SK-N-SH treated with all-trans-retinoic acid at 6 μM for 48 hours (cell line): ENCODE results near the gene ZFHX3.

Experiments used
- ATAC-seq: fragments of 200-7000 bp; cut with Tn5 transposase; 3 replicates; pipeline ENCODE4 v1.9.1; 2020; ENCODE audit warnings: mild to moderate bottlenecking, moderate library complexity
- ARNTL ChIP-seq: fragments of 450-650 bp; formaldehyde crosslinking; IDR thresholded peaks from 2 replicates; pipeline ENCODE4 v1.5.0; 2020; ENCODE audit warnings: low read depth, mild to moderate bottlenecking, moderate library complexity, borderline replicate concordance
- CSDC2 ChIP-seq: fragments of 250-450 bp; sonication (Bioruptor Pico); IDR thresholded peaks from 2 replicates; pipeline ENCODE4 v1.5.0; 2020; ENCODE audit warnings: mild to moderate bottlenecking, moderate library complexity
- ESRRG ChIP-seq: fragments of 250-450 bp; sonication (Bioruptor Pico); IDR thresholded peaks from 2 replicates; pipeline ENCODE4 v1.6.1; 2021; ENCODE audit warnings: mild to moderate bottlenecking
- ISL1 ChIP-seq: fragments of 250-450 bp; sonication (Bioruptor Pico); IDR thresholded peaks from 2 replicates; pipeline ENCODE4 v2.1.2; 2022; ENCODE audit warnings: mild to moderate bottlenecking, moderate library complexity
- OSR1 ChIP-seq: fragments of 250-450 bp; sonication (Bioruptor Pico); IDR thresholded peaks from 2 replicates; pipeline ENCODE4 v1.8.0; 2022; ENCODE audit warnings: moderate library complexity, mild to moderate bottlenecking, inconsistent platforms
- PATZ1 ChIP-seq: fragments of 250-450 bp; sonication (Bioruptor Pico); IDR thresholded peaks from 2 replicates; pipeline ENCODE4 v1.8.0; 2020; ENCODE audit warnings: mild to moderate bottlenecking, moderate library complexity, borderline replicate concordance
- POU6F1 ChIP-seq: fragments of 250-450 bp; sonication (Bioruptor Pico); IDR thresholded peaks from 2 replicates; pipeline ENCODE4 v1.8.0; 2021; ENCODE audit warnings: low read depth, mild to moderate bottlenecking, moderate library complexity, borderline replicate concordance
- PPARA ChIP-seq: fragments of 250-450 bp; sonication (Bioruptor Pico); IDR thresholded peaks from 2 replicates; pipeline ENCODE4 v1.5.0; 2020; ENCODE audit warnings: mild to moderate bottlenecking, borderline replicate concordance
- RARB ChIP-seq: fragments of 250-450 bp; sonication (Bioruptor Pico); IDR thresholded peaks from 2 replicates; pipeline ENCODE4 v1.8.0; 2021; ENCODE audit warnings: mild to moderate bottlenecking, moderate library complexity
- TCF4 ChIP-seq: fragments of 250-450 bp; sonication (Bioruptor Pico); IDR thresholded peaks from 2 replicates; pipeline ENCODE4 v1.8.0; 2021; ENCODE audit warnings: mild to moderate bottlenecking, moderate library complexity, borderline replicate concordance
- TSHZ2 ChIP-seq: fragments of 250-450 bp; sonication (Bioruptor Pico); IDR thresholded peaks from 2 replicates; pipeline ENCODE4 v1.5.0; 2020; ENCODE audit warnings: mild to moderate bottlenecking, moderate library complexity
- ZFP3 ChIP-seq: fragments of 250-450 bp; sonication (Bioruptor Pico); IDR thresholded peaks from 2 replicates; pipeline ENCODE4 v1.5.0; 2020; ENCODE audit warnings: mild to moderate bottlenecking, moderate library complexity
- ZFP30 ChIP-seq: fragments of 450-650 bp; formaldehyde crosslinking; IDR thresholded peaks from 2 replicates; pipeline ENCODE4 v1.5.0; 2022; ENCODE audit warnings: mild to moderate bottlenecking, moderate library complexity
- ZNF565 ChIP-seq: fragments of 450-650 bp; formaldehyde crosslinking; conservative IDR thresholded peaks from 2 replicates; pipeline ENCODE4 v1.5.0; 2020; ENCODE audit warnings: low read depth, mild to moderate bottlenecking, moderate library complexity
- ZNF8 ChIP-seq: fragments of 450-650 bp; formaldehyde crosslinking; IDR thresholded peaks from 2 replicates; pipeline ENCODE4 v1.5.0; 2020; ENCODE audit warnings: mild to moderate bottlenecking, moderate library complexity

ZFHX3 gene

DNA sequence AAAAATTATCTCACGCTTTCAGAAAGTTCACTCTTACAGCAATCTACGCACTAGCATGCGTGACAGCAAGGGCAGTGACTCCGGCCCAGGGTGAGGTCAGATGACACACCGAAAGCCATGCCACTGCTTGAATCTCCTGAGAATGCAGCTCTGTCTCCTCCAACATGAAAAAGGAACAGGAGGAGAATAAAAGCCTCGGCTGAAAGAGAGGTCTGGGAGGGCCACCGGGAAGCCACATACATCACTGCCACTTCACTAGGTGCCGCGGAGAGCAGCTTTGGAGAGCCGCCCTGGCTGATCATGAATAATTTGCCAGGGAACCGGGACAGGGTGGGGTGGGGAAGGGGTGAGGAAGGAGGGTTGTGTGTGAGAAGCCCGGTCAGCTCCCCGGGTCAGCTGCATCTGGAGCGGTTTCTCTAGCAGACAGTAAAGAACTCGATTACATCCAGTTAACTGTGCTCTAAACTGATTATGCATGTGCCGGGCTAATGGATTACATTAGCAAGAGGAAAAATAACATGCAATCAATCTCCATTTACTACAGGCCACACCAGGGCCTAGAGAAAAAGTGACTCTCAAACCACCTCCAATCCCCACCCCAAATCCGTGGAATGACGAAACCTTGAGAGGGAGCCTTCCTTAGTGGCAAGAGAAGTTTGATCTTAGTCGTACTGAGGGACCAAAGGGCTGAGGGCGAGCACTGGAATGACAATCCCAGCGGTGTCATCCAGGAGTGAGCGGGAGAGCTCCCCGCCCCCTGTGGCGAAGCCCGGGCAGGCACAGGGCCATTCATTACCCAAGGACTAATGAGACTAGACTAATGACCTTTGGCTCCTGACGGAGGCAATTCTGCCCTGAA, 100.3 kb downstream of the ZFHX3 start:
- ATAC-seq = peak; percentile 73

DNA sequence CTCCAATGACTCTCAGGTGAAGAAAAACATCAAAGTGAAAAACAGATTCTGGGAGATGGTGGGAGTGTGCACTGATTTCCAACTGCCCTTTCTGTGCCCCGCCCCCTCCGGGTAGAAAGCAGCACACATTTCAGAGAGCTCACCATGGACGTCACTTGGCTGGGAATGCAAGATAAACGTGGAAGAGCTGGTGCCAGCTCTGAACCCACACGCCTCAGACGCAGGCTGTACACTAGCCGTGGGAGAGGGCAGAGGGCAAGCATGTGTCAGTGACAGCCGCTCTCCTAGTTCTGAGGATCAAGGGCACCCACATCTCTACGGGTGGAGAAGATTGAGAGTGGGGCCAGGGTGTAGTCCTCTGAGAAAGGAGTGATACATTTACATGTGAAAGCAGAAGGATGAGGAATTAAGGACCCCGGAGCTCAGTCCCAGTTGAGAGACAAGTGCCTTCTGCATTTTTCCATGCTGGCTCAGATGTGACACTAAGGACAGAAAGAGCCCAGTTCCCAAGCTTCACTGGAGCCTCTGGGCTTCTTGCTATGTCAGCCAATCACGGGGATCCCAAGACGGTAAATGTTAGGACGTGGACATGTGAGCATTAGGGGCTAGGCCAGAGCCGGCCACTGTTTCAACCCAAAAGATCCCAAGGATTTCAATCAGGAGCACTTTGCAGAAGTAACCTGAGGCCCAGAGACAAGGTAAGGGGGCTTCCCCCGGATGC, 101.3 kb downstream of the ZFHX3 start:
- ATAC-seq = no peak
- TF ChIP-seq OSR1 (no peak), PPARA (CRISPR knock-in tag) (no peak), TCF4 (CRISPR knock-in tag) (no peak), ZNF8 (CRISPR knock-in tag) (no peak), ZNF565 (CRISPR knock-in tag) (no peak), TSHZ2 (CRISPR knock-in tag) (no peak), POU6F1 (no peak)

More for the DNA sequence above, 100.3 kb downstream of the ZFHX3 start:
- no peak for TF ChIP-seq CSDC2
- TF ChIP-seq ISL1 (CRISPR knock-in tag) = peak; percentile 82
- no peak for TF ChIP-seq RARB (CRISPR knock-in tag)
- peak; percentile 88 for TF ChIP-seq TCF4 (CRISPR knock-in tag)
- TF ChIP-seq ARNTL (CRISPR knock-in tag) = peak; percentile 59; the same call in 1 of the 2 replicates
- peak; percentile 67; the same call in 1 of the 2 replicates for TF ChIP-seq ZFP3
- peak; percentile 80; the same call in 1 of the 2 replicates for TF ChIP-seq TSHZ2 (CRISPR knock-in tag)
- no peak; the same call in 1 of the 2 replicates for TF ChIP-seq PATZ1
- no peak for TF ChIP-seq ZFP30 (CRISPR knock-in tag)
- TF ChIP-seq OSR1 = no peak

- TF ChIP-seq ESRRG (CRISPR knock-in tag) (no peak), TSHZ2 (CRISPR knock-in tag) (no peak), PATZ1 (no peak), RARB (CRISPR knock-in tag) (no peak), ZNF8 (CRISPR knock-in tag) (no peak)
- TF ChIP-seq, all 23 proteins: peak for 0
- ATAC-seq = no peak
Measured at GRCh38 chr16:72946063-72946462, 101.9 kb downstream of the ZFHX3 start.
